KBM-7 (cell line): ENCODE data around the gene KRI1.
"Not testable (repeated sequence)": the region's sequence is repeated elsewhere in the genome, so short reads cannot be mapped to it uniquely, and the experiment has no call there.

ENCODE experiments used
- DNase-seq: peaks from one replicate; pipeline ENCODE4 v3.0.0-alpha.2; 2015
- in situ Hi-C: fragments of 300-500 bp; cut with MboI; formaldehyde crosslinking; loops from 2 replicates; pipeline ENCODE4 v1.14.3; 2020; ENCODE audit warnings: low sequenced_read_pairs, low pct_unique_long_range_greater_than_20kb, mixed read lengths

KRI1 gene

GRCh38 chr19:10526887-10527286, 38.9 kb downstream of the KRI1 start:
- in situ Hi-C loops, DNase-seq: not testable (repeated sequence)

- DNase-seq = no peak
- in situ Hi-C loops = no loop called here
Measured at GRCh38 chr19:10525636-10526035, 40.2 kb downstream of the KRI1 start.

GRCh38 chr19:10523135-10523636, 42.6 kb downstream of the KRI1 start:
- in situ Hi-C loops = no loop called here
- no peak for DNase-seq

- DNase-seq = no peak
- in situ Hi-C loops = no loop called here
Measured at GRCh38 chr19:10521461-10522171, 44.2 kb downstream of the KRI1 start.

GRCh38 chr19:10520652-10521318, 45.0 kb downstream of the KRI1 start:
- no peak for DNase-seq
- in situ Hi-C loops = no loop called here

- no peak for DNase-seq
- in situ Hi-C loops = no loop called here
Measured at GRCh38 chr19:10519421-10519820, 46.4 kb downstream of the KRI1 start.

- no peak for DNase-seq
- in situ Hi-C loops = no loop called here
Measured at GRCh38 chr19:10518444-10519361, 47.1 kb downstream of the KRI1 start.

- DNase-seq = peak; percentile 45
- in situ Hi-C loops = no loop called here
Measured at GRCh38 chr19:10517760-10518443, 47.9 kb downstream of the KRI1 start.

- in situ Hi-C loops = no loop called here
- no peak for DNase-seq
Measured at GRCh38 chr19:10517361-10517759, 48.5 kb downstream of the KRI1 start, which contains the start of gene S1PR5. Gene S1PR5 (minus strand): TSS chr19:10517447. CDS start chr19:10515011, 2,436 bp downstream.

- in situ Hi-C loops = no loop called here
- no peak for DNase-seq
Measured at GRCh38 chr19:10516671-10517286, 49.0 kb downstream of the KRI1 start.

GRCh38 chr19:10516064-10516385, 49.8 kb downstream of the KRI1 start:
- DNase-seq = no peak
- in situ Hi-C loops = no loop called here

- no peak for DNase-seq
- in situ Hi-C loops = no loop called here
Measured at GRCh38 chr19:10514211-10515145, 51.3 kb downstream of the KRI1 start.

GRCh38 chr19:10513223-10513622, 52.6 kb downstream of the KRI1 start:
- no peak for DNase-seq
- in situ Hi-C loops = no loop called here

GRCh38 chr19:10510301-10510802, 55.5 kb downstream of the KRI1 start:
- peak; percentile 49 for DNase-seq
- in situ Hi-C loops = no loop called here

- in situ Hi-C loops = no loop called here
- no peak for DNase-seq
Measured at GRCh38 chr19:10508707-10509106, 57.1 kb downstream of the KRI1 start.

- no peak for DNase-seq
- in situ Hi-C loops = no loop called here
Measured at GRCh38 chr19:10508036-10508435, 57.8 kb downstream of the KRI1 start.

GRCh38 chr19:10505583-10506229, 60.1 kb downstream of the KRI1 start:
- in situ Hi-C loops = no loop called here
- DNase-seq = peak; percentile 84
